Caco-2 (cell line): ENCODE results near the gene TREH. TPM values are rescaled to one million over a fixed set of nuclear protein-coding genes. Genes with fewer than 3 reads are reported as not detected.
"Not testable (repeated sequence)": the region's sequence is repeated elsewhere in the genome, so short reads cannot be mapped to it uniquely, and the experiment has no call there.

ENCODE experiments used
- BruUV-seq: library from RNA; stranded (reverse); fragments of 400-500 nt; replicated peaks from 2 replicates; lab custom pipeline; 2021; lab: Mats Ljungman, UMichigan
- CTCF ChIA-PET: fragments of 300-600 bp; sonication (Branson Sonifier 250); formaldehyde crosslinking; loops from one replicate; lab custom pipeline; 2022; ENCODE audit warnings: antibody characterized with exemption; lab: Charles Lee
- POLR2A ChIA-PET: fragments of 300-600 bp; sonication (Branson Sonifier 250); formaldehyde crosslinking; loops from one replicate; lab custom pipeline; 2022; ENCODE audit warnings: antibody characterized with exemption; lab: Charles Lee
- DNase-seq, 2 experiments: peaks; one replicate each; pipeline versions ENCODE4 v3.0.0 to v3.0.0-alpha.2; 2020 to 2022
- H3K27me3 ChIP-seq: replicated peaks from 2 replicates; pipeline ENCODE4 v1.6.0; 2011; ENCODE audit warnings: low read length; ENCODE audit not compliant: control insufficient read depth, insufficient read depth
- H3K36me3 ChIP-seq: 2 replicates; pipeline ENCODE4 v1.5.1; 2011; ENCODE audit warnings: low read length; ENCODE audit not compliant: control insufficient read depth, insufficient read depth
- H3K4me1 ChIP-seq: fragments of 250-450 bp; sonication (Bioruptor Pico); 2 replicates; pipeline ENCODE4 v1.5.1; 2020; ENCODE audit warnings: mild to moderate bottlenecking
- H3K4me3 ChIP-seq: 2 replicates; pipeline ENCODE4 v1.5.1; 2011; ENCODE audit warnings: low read depth, mild to moderate bottlenecking, control low read depth, low read length
- H3K9me3 ChIP-seq: fragments of 250-450 bp; sonication (Bioruptor Pico); 2 replicates; pipeline ENCODE4 v1.5.1; 2020; ENCODE audit warnings: mild to moderate bottlenecking, moderate library complexity
- H3K27ac Mint-ChIP-seq: one replicate; pipeline ENCODE4 v1.8.0; 2022; ENCODE audit warnings: mixed read lengths; ENCODE audit not compliant: unreplicated experiment
- H3K27me3 Mint-ChIP-seq: one replicate; pipeline ENCODE4 v1.8.0; 2022; ENCODE audit warnings: mixed read lengths; ENCODE audit not compliant: insufficient read depth, unreplicated experiment
- H3K36me3 Mint-ChIP-seq: one replicate; pipeline ENCODE4 v1.8.0; 2022; ENCODE audit warnings: mild to moderate bottlenecking, mixed read lengths; ENCODE audit not compliant: insufficient read depth, unreplicated experiment
- H3K4me1 Mint-ChIP-seq: one replicate; pipeline ENCODE4 v1.8.0; 2022; ENCODE audit warnings: low read depth, mixed read lengths; ENCODE audit not compliant: unreplicated experiment
- H3K4me3 Mint-ChIP-seq: one replicate; pipeline ENCODE4 v1.8.0; 2022; ENCODE audit warnings: mild to moderate bottlenecking, moderate library complexity, mixed read lengths; ENCODE audit not compliant: unreplicated experiment
- H3K9me3 Mint-ChIP-seq: one replicate; pipeline ENCODE4 v1.8.0; 2022; ENCODE audit warnings: mixed read lengths; ENCODE audit not compliant: unreplicated experiment
- intact Hi-C: fragments of 100-400 bp; cut with micrococcal nuclease; formaldehyde crosslinking; loops from one replicate; pipeline ENCODE4 v1.10.0; 2022; ENCODE audit not compliant: unreplicated experiment
- total RNA-seq: library from RNA; stranded (reverse); gene quantifications from 2 replicates; pipeline ENCODE4 v1.2.3, GENCODE V29; 2022
- TF ChIP-seq, protein P1 (sequence below), 2 experiments: fragments of 200-600 bp in 1 of 2; IDR thresholded peaks; 1 replicate in 1 of 2; 2 replicates in 1 of 2; pipeline versions ENCODE4 v1.5.1 to v1.8.0; 2011 to 2022; ENCODE audit warnings: antibody characterized with exemption in 1 of 2, control low read depth in 1 of 2, inconsistent platforms in 1 of 2, low read depth in 1 of 2, low read length in 1 of 2, mild to moderate bottlenecking in 1 of 2, moderate library complexity in 1 of 2; ENCODE audit not compliant: insufficient read depth in 1 of 2, severe bottlenecking in 1 of 2, unreplicated experiment in 1 of 2

TREH gene
- total RNA-seq, 1 experiment from 2014 or later: not detected

GRCh38 chr11:118682372-118682771, 2.9 kb upstream of the TREH start:
- Mint-ChIP-seq H3K4me3 (no peak overlapping the region), H3K27ac (no peak overlapping the region), H3K36me3 (no peaks in the 10 kb centered on the region), H3K9me3 (no peaks in the 10 kb centered on the region), H3K4me1 (peaks cover 14% of the 10 kb centered on the region), H3K27me3 (no peaks in the 10 kb centered on the region)
- BruUV-seq: no TSS peak
- no peaks in the 10 kb centered on the region for H3K36me3 ChIP-seq
- peaks cover 13% of the 10 kb centered on the region for H3K4me1 ChIP-seq
- no peaks in the 10 kb centered on the region for H3K27me3 ChIP-seq
- DNase-seq: no peak
- CTCF ChIA-PET: interaction anchor here (0.6 kb wide), 1 partner anchor 12 kb away, joined by 4 read pairs; no protein-coding TSS in a partner anchor
- no peak overlapping the region for H3K4me3 ChIP-seq
- POLR2A ChIA-PET: no interaction called here
- TF ChIP-seq, protein P1, sequence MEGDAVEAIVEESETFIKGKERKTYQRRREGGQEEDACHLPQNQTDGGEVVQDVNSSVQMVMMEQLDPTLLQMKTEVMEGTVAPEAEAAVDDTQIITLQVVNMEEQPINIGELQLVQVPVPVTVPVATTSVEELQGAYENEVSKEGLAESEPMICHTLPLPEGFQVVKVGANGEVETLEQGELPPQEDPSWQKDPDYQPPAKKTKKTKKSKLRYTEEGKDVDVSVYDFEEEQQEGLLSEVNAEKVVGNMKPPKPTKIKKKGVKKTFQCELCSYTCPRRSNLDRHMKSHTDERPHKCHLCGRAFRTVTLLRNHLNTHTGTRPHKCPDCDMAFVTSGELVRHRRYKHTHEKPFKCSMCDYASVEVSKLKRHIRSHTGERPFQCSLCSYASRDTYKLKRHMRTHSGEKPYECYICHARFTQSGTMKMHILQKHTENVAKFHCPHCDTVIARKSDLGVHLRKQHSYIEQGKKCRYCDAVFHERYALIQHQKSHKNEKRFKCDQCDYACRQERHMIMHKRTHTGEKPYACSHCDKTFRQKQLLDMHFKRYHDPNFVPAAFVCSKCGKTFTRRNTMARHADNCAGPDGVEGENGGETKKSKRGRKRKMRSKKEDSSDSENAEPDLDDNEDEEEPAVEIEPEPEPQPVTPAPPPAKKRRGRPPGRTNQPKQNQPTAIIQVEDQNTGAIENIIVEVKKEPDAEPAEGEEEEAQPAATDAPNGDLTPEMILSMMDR (IDR thresholded peaks at IDR 0.05; ENCODE audit: insufficient read depth in 1 of 2, low read depth in 1 of 2, low read length in 1 of 2, severe bottlenecking in 1 of 2, unreplicated experiment in 1 of 2): no peak
- H3K9me3 ChIP-seq: no peaks in the 10 kb centered on the region
- intact Hi-C loops: no loop called here

DNA sequence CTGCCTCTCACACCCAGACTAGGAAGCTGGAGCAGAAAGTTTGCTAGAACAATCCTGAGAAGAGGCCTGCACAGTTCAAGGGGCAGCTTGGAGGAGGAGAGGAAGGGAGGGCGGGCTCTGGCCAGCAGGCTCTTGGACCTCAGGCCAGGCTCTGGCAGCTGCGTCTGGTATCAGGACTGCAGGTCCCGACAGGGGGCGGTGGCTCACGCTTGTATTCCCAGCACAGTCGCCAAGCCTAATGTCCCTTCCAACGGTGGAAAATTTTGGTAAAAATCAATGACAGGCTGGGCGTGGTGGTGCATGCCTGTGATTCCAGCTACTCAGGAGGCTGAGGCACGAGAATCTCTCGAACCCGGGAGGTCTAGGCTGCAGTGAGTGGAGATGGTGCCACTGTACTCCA, 542 bp downstream of the TREH start:
- H3K27me3 Mint-ChIP-seq, H3K4me3 ChIP-seq, intact Hi-C loops, H3K36me3 Mint-ChIP-seq, H3K27me3 ChIP-seq, H3K4me3 Mint-ChIP-seq, H3K9me3 Mint-ChIP-seq, BruUV-seq, H3K27ac Mint-ChIP-seq, POLR2A ChIA-PET, H3K36me3 ChIP-seq: not testable (repeated sequence)
- DNase-seq: peak in 1 of 2 experiments; percentile 54
- peaks cover 13% of the 10 kb centered on the region for H3K4me1 ChIP-seq
- TF ChIP-seq, protein P1 (IDR thresholded peaks at IDR 0.05; ENCODE audit: insufficient read depth in 1 of 2, low read depth in 1 of 2, low read length in 1 of 2, severe bottlenecking in 1 of 2, unreplicated experiment in 1 of 2): peak in 1 of 2 experiments; percentile 20
- peaks cover 14% of the 10 kb centered on the region for H3K4me1 Mint-ChIP-seq
- H3K9me3 ChIP-seq: peaks cover 22% of the 10 kb centered on the region
- CTCF ChIA-PET: interaction anchor here (1.6 kb wide), 1 partner anchor 20 kb away, joined by 4 read pairs; no protein-coding TSS in a partner anchor

- intact Hi-C loops: no loop called here
- no peaks in the 10 kb centered on the region for H3K36me3 Mint-ChIP-seq
- Histone ChIP-seq H3K27me3 (no peaks in the 10 kb centered on the region), H3K4me3 (no peak overlapping the region), H3K36me3 (no peaks in the 10 kb centered on the region), H3K4me1 (peaks cover 13% of the 10 kb centered on the region), H3K9me3 (peaks cover 22% of the 10 kb centered on the region)
- no TSS peak for BruUV-seq
- TF ChIP-seq, protein P1 (IDR thresholded peaks at IDR 0.05; ENCODE audit: insufficient read depth in 1 of 2, low read depth in 1 of 2, low read length in 1 of 2, severe bottlenecking in 1 of 2, unreplicated experiment in 1 of 2): no peak
- H3K4me3 Mint-ChIP-seq: no peak overlapping the region
- H3K4me1 Mint-ChIP-seq: peaks cover 14% of the 10 kb centered on the region
- no peaks in the 10 kb centered on the region for H3K27me3 Mint-ChIP-seq
- POLR2A ChIA-PET: no interaction called here
- DNase-seq: peak in 1 of 2 experiments; percentile 31
- CTCF ChIA-PET: interaction anchor here (1.6 kb wide), 1 partner anchor 19 kb away, joined by 4 read pairs; no protein-coding TSS in a partner anchor
- H3K9me3 Mint-ChIP-seq: no peaks in the 10 kb centered on the region
- no peak overlapping the region for H3K27ac Mint-ChIP-seq
These were observed 1.5 kb downstream of the TREH start for GRCh38 chr11:118677977-118678376.
